Endodermal cell (in vitro differentiated cells): Measurements from ENCODE around the gene COL20A1. TPM values are rescaled to one million over a fixed set of nuclear protein-coding genes. Genes with fewer than 3 reads are reported as not detected.

Experiments
- DNase-seq: peaks from one replicate; pipeline ENCODE4 v3.0.0-alpha.2; 2017
- H3K27ac ChIP-seq: 2 replicates; pipeline ENCODE4 v1.5.1; 2013; ENCODE audit warnings: mild to moderate bottlenecking, low read depth, low read length, moderate library complexity
- H3K27me3 ChIP-seq: 2 replicates; pipeline ENCODE4 v1.6.1; 2013; ENCODE audit warnings: mild to moderate bottlenecking, low read length, moderate library complexity; ENCODE audit not compliant: insufficient read depth, control insufficient read depth, poor library complexity, severe bottlenecking
- H3K36me3 ChIP-seq: 2 replicates; pipeline ENCODE4 v1.7.0; 2013; ENCODE audit warnings: mild to moderate bottlenecking, low read length, moderate library complexity; ENCODE audit not compliant: control insufficient read depth, insufficient read depth
- H3K4me1 ChIP-seq: one replicate; pipeline ENCODE4 v1.7.0; 2013; ENCODE audit warnings: low read length; ENCODE audit not compliant: control insufficient read depth, insufficient read depth
- H3K4me3 ChIP-seq: 2 replicates; pipeline ENCODE4 v1.5.1; 2013; ENCODE audit warnings: mild to moderate bottlenecking, low read length, moderate library complexity
- H3K9ac ChIP-seq: 2 replicates; pipeline ENCODE4 v1.6.1; 2013; ENCODE audit warnings: mild to moderate bottlenecking, low read length, moderate library complexity; ENCODE audit not compliant: poor library complexity, severe bottlenecking; ENCODE audit errors: extremely low read depth
- H3K9me3 ChIP-seq: 2 replicates; pipeline ENCODE4 v1.6.1; 2013; ENCODE audit warnings: mild to moderate bottlenecking, low read length, moderate library complexity; ENCODE audit not compliant: control insufficient read depth
- H3K27ac Mint-ChIP-seq: 2 replicates; pipeline ENCODE4 v1.8.0; 2020; ENCODE audit warnings: mixed read lengths
- H3K27me3 Mint-ChIP-seq: 2 replicates; pipeline ENCODE4 v1.8.0; 2021; ENCODE audit warnings: mild to moderate bottlenecking, mixed read lengths; ENCODE audit not compliant: insufficient read depth
- H3K36me3 Mint-ChIP-seq: 2 replicates; pipeline ENCODE4 v1.8.0; 2020; ENCODE audit warnings: low read depth, mixed read lengths
- H3K4me1 Mint-ChIP-seq: 2 replicates; pipeline ENCODE4 v1.8.0; 2020; ENCODE audit warnings: mixed read lengths
- H3K4me3 Mint-ChIP-seq: 2 replicates; pipeline ENCODE4 v1.8.0; 2020; ENCODE audit warnings: mild to moderate bottlenecking, moderate library complexity, mixed read lengths
- H3K9me3 Mint-ChIP-seq: 2 replicates; pipeline ENCODE4 v1.8.0; 2020; ENCODE audit warnings: mild to moderate bottlenecking, mixed read lengths
- WGBS, 2 experiments: methylation state at CpG; one replicate each; pipeline versions ENCODE4 v1.1.5 to v1.1.7; 2013; ENCODE audit warnings: missing lambda C conversion rate in 2 of 2, mixed read lengths in 1 of 2; ENCODE audit not compliant: insufficient coverage in 1 of 2, insufficient read length in 1 of 2; 5-methylcytosine and 5-hydroxymethylcytosine counted together
- total RNA-seq, 2 donors: library from RNA; stranded (reverse); fragmentation: NEBNext Ultra II Directional in 1 of 2; extraction: Animal tissue kit (Norgen Biotek cat#: 25700) in 1 of 2; gene quantifications; 2 replicates in 1 of 2; 3 replicates in 1 of 2; pipeline ENCODE4 v1.2.1, GENCODE V29; 2021
- TF ChIP-seq, protein P1 (sequence below): fragments of 200-600 bp; sonication (generic); conservative IDR thresholded peaks from 2 replicates; pipeline ENCODE4 v1.5.0; 2021; ENCODE audit warnings: antibody characterized with exemption, mild to moderate bottlenecking

Gene COL20A1
- total RNA-seq, 2 donors from 2014 or later: 0.44 TPM; not detected in 1

DNA sequence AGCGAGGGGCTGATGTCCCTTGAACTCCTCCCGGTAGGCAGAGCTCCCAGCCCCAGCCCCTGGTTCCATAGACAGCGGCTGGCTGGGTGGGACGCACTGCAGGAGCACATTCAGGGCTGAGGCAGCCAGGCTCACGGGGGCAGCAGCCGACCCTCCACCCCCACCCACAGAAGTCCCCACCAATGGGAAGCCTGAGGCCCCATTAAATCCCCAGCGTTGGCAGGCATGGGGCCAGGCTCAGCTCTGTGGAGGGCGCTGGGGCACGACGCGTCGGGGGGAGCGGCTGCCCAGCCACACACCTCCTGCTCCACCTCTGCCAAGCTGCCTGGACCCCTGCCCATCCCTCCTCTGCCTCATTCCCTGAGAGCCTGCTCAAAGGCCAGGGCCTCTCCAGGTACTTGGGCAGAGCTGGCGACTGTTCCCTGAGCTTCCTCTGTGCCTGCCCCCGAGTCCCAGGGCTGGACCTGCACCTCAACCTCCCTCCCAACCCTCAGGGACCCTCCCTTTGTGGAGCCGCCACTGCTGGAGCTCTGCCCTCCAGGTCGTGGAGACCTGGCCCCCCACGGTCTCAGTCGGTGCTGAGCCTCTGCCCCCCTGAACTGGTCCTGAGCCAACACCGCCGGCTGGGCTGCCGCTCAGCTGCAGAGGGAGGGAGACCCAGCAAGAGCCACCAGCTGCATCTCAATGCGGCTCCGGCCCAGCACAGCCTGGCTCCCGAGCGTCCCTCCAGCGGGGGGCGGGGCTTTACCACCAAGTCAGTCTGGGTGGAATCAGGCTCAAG lies 59.0 kb downstream of the COL20A1 start:
- Mint-ChIP-seq H3K36me3 (no peaks in the 10 kb centered on the region), H3K9me3 (peaks cover 8% of the 10 kb centered on the region), H3K27ac (no peak overlapping the region), H3K27me3 (no peaks in the 10 kb centered on the region), H3K4me3 (no peak overlapping the region), H3K4me1 (no peaks in the 10 kb centered on the region)
- peak; percentile 89 for DNase-seq
- Histone ChIP-seq H3K9me3 (no peaks in the 10 kb centered on the region), H3K27me3 (no peaks in the 10 kb centered on the region), H3K36me3 (no peaks in the 10 kb centered on the region), H3K9ac (no peak overlapping the region), H3K4me1 (no peaks in the 10 kb centered on the region), H3K27ac (no peak overlapping the region), H3K4me3 (no peak overlapping the region)
- WGBS, 2 experiments: 65% methylated on average over 24 to 28 of the region's 28 CpGs
- TF ChIP-seq, protein P1, sequence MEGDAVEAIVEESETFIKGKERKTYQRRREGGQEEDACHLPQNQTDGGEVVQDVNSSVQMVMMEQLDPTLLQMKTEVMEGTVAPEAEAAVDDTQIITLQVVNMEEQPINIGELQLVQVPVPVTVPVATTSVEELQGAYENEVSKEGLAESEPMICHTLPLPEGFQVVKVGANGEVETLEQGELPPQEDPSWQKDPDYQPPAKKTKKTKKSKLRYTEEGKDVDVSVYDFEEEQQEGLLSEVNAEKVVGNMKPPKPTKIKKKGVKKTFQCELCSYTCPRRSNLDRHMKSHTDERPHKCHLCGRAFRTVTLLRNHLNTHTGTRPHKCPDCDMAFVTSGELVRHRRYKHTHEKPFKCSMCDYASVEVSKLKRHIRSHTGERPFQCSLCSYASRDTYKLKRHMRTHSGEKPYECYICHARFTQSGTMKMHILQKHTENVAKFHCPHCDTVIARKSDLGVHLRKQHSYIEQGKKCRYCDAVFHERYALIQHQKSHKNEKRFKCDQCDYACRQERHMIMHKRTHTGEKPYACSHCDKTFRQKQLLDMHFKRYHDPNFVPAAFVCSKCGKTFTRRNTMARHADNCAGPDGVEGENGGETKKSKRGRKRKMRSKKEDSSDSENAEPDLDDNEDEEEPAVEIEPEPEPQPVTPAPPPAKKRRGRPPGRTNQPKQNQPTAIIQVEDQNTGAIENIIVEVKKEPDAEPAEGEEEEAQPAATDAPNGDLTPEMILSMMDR: no peak

- TF ChIP-seq, protein P1: no peak
- H3K9me3 ChIP-seq: no peaks in the 10 kb centered on the region
- Mint-ChIP-seq H3K27me3 (no peaks in the 10 kb centered on the region), H3K4me1 (no peaks in the 10 kb centered on the region), H3K36me3 (no peaks in the 10 kb centered on the region), H3K4me3 (no peak overlapping the region), H3K27ac (no peak overlapping the region), H3K9me3 (peaks cover 8% of the 10 kb centered on the region)
- no peaks in the 10 kb centered on the region for H3K27me3 ChIP-seq
- no peak overlapping the region for H3K4me3 ChIP-seq
- no peak overlapping the region for H3K27ac ChIP-seq
- H3K9ac ChIP-seq: no peak overlapping the region
- DNase-seq: no peak
- no peaks in the 10 kb centered on the region for H3K4me1 ChIP-seq
- no peaks in the 10 kb centered on the region for H3K36me3 ChIP-seq
- 76 to 89% methylated on average over 10 to 12 of the region's 12 CpGs for WGBS, 2 experiments
These were observed 59.8 kb downstream of the COL20A1 start for GRCh38 chr20:63352811-63353221.

GRCh38 chr20:63354636-63355350 lies 61.8 kb downstream of the COL20A1 start:
- peaks cover 1% of the 10 kb centered on the region for H3K27me3 ChIP-seq
- H3K9me3 ChIP-seq: no peaks in the 10 kb centered on the region
- H3K9me3 Mint-ChIP-seq: peaks cover 8% of the 10 kb centered on the region
- 86 to 92% methylated on average over 18 to 25 of the region's 25 CpGs for WGBS, 2 experiments
- H3K36me3 ChIP-seq: no peaks in the 10 kb centered on the region
- peak overlapping the region; percentile 63 for H3K27ac ChIP-seq
- TF ChIP-seq, protein P1: no peak
- no peak overlapping the region for H3K4me3 Mint-ChIP-seq
- H3K4me3 ChIP-seq: no peak overlapping the region
- H3K9ac ChIP-seq: no peak overlapping the region
- no peaks in the 10 kb centered on the region for H3K4me1 ChIP-seq
- no peaks in the 10 kb centered on the region for H3K4me1 Mint-ChIP-seq
- no peak overlapping the region for H3K27ac Mint-ChIP-seq
- DNase-seq: no peak
- no peaks in the 10 kb centered on the region for H3K36me3 Mint-ChIP-seq
- peaks cover 6% of the 10 kb centered on the region for H3K27me3 Mint-ChIP-seq
